Activated T-cell treated with anti-CD3 and anti-CD28 coated beads for 48 hours (primary cell): ENCODE measurements around the gene AIP.
A peak's percentile ranks its signal among the peaks of the same experiment; 100 is the strongest.

ENCODE experiments used
- DNase-seq: peaks from one replicate; pipeline ENCODE4 v3.0.0-alpha.2; 2020; ENCODE audit warnings: low read depth

The AIP gene

DNA sequence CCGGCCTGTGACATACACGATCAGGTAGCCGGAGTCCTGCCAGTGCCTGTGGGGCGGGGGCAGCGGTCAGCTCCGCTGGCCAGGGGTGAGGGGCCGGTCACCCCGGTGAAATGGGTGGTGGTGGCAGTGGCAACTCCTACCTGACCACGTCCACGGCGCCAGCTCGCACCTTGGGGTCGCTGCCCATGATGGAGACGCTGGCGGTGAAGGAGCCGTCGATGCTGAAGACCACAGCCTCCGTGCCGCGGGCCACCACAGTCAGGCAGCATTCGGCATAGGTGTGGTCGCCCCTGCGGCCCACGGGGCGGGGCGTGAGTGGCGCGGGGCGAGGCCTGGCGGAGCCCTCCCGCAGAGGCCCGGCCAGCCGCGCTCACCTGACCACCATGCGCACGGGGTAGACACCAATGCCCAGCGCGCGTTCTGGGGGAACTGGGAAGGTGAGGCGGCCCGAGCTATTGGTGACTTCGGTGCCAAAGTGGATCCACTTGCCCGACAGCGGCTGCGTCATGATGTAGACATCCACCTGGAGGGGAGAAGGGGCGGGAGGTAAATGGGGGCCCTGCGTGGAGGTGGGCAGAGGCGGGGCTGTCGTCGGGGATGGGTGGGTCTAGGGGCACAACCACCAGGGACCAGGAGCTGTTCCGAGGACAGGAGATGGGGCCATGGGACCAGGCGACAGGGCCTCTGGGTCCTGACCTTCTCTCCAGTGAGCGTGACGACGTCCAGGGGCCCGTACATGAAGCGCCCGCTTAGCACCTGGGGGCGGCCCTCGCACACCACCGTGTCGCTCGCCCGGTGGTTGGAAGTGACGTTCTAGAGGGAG is 10.9 kb downstream of the AIP start:
- no peak for DNase-seq

DNA sequence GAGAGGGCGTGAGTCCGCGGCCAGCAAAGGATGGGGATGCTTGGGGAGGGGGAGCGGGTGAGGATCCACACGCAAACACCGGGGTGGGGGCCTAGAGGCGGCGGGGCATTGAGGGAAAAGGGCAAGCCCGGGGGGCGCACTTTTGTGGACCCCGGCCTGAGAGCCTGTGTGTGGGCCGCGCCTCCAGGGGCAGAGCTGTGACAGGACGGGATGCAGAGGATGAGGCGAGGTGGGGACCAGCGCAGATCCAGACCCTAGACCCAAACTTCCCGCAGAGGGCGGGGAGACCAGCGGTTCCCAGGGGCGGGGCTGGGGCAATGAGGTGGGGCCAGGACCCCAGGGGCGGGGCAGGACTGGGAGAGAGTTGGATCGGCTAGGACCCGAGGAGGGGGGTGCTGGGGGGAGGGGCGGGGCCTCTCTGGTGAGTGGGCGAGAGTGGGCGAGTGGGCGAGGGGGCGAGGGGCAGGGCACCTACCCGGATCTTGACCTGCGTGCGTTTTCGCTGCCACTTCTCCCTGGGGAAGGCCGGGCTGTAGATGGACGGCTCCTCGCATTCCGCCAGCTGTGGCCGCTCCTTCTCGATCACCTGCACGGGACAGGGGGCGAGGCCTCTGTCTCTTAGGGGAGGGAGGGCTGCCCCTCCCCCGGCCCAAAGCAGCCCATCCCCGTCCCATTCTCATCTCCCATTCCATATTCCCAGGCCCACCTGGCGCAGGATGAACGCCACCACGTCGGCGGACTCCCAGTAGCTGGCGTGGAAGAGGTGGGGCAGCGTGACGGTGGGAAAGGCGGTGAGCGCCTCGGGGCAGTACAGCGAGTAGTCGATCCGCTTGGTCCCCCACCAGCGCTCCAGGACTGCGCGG is 11.8 kb downstream of the AIP start:
- no peak for DNase-seq

DNA sequence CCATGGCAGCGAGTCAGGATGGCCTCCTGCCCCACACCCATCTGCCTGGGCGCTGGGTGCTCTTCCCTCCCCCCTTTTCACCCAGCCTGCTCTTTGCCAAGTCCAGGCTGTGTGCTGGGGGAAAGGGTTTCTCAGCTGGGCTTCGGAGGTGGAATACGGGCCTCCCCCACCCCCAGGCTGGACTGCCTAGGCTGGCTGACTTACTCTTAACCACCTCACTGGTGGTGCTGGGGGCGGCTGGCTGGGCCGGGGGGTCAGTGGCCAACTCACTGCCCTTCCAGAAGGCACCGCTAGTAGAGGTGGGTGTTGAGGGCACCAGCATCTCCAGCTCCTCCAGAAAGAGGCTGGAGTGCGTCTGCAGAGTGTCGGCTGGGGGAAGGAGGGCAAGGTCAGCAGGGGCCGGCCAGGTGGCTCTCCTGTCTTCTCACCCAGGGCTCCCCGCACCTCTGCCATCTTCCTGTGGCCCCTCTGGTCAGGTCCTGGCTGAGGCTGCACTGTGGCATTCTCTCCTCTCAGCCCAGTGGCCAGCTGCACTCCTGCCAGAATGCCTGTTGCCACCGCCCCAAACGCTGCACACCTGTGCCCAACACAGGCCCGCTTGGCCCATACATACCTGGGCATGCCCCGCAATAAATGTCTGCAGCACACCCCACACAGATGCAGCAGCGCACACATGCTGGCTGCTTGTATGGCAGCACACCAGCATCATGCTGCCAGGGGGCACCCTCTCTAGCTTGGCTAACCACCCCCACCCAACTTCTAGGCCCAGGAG is 12.6 kb downstream of the AIP start:
- DNase-seq: no peak

DNA sequence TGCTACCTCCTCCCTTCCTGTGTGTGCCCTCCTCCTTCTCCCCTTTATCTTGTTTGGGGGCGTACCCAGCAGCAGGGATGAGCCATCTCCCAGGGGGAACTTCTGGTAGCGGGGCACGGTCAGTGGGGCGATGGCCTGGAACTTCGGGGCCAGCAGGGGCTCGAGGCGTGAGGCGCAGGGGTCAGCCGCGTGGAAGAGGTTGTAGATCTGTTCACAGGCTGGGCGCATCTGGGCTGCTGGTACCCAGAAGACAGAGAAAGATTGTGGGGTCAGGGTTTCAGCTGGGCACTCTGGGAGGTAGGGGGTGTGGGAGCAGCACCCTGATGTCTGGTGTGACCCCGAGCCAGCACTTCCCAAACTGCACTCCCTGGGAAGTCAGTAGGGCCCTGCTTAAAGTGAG is 13.3 kb downstream of the AIP start:
- no peak for DNase-seq

GRCh38 chr11:67497656-67498291 is 14.9 kb downstream of the AIP start:
- no peak for DNase-seq

DNA sequence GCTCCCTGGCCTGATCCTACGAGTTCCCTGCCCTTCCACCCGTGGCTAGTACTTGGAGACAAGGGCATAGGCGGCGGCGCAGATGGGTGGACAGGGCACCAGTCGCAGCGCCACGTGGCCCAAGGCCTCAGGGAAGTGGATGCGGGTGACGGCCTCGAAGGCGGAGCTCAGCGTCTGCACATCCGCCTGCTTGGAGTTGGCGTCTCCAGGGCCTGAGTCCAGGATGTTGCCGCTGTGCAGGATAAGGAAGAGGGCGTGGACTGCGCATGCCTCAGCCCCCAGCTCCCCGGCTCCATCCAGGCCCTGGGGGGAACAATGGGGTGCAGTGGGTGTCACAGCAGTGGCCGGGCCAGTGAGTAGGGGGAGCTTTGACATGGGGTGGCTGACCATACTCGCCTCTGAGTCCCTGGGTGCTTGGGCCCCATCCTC is 15.7 kb downstream of the AIP start:
- DNase-seq: no peak

DNA sequence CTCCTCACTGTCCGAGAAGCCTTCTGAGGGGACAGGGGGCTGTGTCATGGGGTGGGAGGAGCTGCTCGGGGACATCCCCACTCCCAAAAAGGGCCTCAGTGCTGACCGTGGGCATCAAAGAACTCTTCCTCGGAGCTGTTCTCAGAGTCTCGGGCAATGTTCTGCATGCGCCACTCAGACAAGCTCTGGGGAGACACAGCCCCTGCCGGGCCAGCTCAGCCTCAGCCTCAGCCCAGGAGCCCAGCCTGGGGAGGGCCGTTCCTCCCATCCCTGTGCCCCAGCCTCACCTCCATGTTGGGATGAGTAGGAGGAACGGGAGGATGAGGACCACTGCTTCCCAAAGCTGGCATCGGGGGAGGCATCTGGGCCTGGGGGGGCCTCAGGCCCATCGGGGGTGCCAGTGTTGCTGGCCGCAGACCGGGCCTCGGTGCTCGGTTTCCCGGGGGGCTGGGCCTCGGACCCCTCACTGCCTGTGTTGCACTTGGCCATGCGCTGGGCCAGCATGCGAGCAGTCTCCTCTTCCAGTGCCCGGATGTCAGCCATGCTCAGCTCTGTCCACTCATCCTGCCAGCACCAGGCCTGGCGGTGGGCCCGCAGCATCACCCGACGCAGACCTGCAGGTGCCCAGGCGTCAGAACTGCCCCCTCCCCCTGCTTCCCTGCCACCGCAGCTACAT is 17.1 kb downstream of the AIP start:
- DNase-seq: no peak

GRCh38 chr11:67500484-67500821 is 17.6 kb downstream of the AIP start:
- DNase-seq: no peak

DNA sequence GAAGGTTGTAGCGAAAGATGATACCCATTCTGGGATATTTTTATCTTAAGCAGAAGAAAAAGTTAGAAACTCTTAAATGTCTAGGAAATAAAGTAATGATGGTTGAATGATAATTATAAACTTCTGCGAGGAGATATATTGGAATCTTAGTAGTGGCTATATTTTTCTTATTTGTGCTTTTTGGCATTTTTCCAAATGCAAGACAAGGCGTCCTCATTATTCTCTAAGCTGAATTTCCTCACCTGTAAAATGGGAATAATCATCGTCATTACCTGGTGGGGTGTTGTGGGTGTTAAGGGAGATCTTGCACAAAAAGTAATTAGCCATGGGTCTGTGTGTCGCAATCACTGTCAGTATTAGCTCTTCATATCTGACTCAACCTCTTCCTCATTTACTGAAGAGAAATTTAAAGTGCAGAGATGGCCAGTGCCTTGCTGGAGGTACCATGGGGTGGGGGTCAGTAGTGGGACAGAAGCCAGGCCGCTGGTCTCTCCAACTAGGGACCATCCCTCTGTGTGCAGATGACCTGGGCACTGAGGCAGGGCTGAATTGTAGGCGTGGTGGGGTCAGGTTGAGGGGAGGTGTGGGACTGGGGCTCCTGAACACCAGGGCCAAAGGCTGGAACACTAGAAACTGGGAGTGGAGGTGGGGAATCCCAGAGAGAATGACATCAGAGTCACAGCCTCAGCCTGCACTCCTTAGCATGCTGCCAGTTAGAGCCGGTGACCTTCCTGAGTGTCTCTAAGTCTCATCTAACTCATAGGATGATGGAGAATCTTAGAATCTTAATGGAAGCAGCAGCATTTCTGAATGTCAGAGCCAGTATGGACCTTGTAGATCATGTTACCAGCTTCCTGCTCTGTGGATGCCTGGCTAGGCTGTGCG is 18.2 kb downstream of the AIP start:
- DNase-seq: no peak

DNA sequence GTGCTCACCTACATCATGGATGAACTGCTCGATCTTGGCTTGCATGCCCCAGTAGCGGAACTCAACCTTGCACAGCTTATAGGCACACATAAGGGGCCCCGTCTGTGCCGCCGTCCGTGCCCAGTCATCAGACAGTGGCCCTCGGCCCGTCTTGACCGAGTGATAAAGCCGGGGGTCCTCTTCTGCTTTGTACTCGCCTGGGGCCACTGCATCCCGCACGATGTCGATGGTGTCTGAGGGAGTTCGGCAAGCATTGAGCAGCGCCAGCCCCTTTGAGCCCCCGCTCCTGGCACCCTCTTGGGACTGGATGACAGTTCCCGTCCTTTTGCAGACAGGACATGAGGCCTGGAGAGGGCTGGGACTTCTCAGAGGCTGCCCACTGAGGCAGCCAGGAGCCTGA is 19.0 kb downstream of the AIP start:
- DNase-seq: no peak

DNA sequence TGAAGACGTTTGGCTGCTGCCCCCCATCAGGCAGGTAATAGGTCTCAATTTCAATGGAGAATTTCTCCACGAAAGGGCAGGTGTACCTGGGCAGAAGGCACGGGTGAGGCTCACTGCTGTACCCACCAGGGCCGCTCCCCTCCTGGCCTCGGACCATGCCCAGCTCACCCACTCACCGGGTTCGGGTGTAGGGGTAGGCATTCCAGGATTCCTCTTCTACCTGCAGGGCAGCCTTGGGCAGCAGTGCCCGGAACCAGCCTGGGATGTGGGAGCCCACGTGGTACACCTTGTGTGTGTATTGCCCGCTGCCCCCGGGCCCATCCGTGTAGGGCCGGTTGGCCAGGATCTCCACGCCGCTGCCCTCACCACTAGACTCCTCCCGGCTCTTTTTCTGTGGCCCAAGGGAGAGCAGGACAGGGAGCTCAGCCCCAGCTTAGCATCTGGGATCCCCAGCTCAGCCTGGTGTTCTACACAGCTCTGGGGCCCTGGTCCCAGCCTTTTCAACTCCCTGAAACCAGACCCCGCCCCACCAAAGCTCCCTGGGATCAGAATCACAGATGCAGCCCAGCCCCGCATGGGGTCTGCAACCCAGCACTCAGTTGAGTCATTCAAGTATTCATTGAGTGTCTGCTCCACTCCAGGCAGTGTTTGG is 19.6 kb downstream of the AIP start:
- no peak for DNase-seq

- DNase-seq: no peak
Observed at GRCh38 chr11:67503119-67504004, 20.5 kb downstream of the AIP start.

DNA sequence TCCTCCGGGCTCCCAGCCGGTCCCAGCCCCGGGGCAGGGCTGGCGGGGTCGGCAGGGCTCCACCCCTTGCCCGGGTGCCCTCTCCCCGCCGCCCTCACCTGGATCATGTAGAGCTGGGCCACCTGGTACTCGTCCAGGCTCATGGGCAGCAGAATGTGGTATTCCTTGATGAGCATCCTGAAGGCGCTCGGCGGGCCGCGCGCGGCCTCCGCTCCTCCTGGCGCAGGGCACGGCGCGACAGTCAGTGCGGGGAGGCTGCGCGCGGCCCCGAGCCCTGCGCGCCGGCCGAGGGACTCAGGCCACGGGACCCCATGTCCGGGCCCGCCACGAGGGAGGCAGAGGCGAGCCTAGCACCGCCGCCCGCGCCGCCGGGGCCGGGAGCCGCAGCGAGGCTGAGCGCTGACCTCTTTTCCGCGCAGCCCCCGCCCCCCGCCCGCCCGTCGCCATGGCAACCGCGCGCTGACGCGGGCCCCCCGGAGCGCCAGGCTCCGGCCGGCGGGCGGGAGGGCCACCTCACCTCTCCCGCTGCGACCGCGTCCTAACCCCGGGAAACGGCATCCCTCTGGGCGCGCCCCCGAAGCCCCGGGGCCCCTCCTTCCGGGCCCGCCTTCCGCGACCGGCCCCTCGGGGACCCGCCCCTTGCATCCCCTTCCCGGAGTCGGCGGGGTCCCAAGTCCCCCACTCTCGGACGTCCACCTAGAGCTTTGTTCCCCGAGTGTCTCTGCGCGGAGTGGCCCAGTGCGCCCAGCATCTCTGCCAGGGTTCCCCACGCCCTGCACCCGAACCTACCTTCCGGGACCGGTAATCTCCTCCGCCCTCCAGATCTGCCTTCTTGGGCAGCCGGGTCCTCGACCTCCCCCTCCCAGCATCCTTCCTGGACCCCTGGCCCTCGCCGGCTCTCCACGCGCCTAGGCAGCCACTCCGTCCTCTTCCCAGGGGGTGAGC is 21.5 kb downstream of the AIP start:
- peak; percentile 40 for DNase-seq

DNA sequence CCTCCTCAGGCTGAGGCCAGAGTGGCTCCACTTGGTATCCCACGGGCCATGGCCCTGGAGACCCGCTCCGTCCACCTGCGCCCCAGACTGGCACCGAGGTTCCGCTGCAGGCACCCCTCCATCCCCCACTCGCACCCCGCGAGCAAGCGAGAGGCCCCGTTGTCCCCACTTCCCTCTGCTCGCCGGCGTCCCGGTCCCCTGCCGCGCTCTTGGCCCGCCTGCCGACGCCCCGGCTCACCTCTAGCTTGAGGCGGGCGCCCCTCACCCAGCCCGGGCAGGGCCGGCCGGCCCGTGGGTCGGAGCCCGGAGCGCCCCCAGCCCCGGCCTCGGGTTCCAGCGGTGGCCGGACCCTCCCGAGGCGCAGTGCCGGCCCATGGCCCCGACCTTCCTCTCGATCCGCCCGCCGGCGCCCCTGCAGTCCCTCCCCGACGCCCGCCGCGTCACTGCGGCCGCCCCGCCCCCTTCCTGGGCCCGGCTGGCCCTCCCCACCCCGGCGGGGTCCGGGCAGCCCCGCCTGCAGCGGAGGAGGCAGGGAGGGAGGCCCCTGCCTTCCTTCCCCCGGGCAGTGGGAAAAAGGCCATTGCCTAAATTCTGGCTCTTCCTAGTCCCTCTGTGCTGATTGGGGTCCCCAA is 22.2 kb downstream of the AIP start, which contains the start of gene PITPNM1:
Gene PITPNM1, minus strand, starts transcription at position 414 of the 632 bp plus-strand sequence. CDS start 1,183 bp downstream, outside the sequence.
- DNase-seq: peak; percentile 79

DNA sequence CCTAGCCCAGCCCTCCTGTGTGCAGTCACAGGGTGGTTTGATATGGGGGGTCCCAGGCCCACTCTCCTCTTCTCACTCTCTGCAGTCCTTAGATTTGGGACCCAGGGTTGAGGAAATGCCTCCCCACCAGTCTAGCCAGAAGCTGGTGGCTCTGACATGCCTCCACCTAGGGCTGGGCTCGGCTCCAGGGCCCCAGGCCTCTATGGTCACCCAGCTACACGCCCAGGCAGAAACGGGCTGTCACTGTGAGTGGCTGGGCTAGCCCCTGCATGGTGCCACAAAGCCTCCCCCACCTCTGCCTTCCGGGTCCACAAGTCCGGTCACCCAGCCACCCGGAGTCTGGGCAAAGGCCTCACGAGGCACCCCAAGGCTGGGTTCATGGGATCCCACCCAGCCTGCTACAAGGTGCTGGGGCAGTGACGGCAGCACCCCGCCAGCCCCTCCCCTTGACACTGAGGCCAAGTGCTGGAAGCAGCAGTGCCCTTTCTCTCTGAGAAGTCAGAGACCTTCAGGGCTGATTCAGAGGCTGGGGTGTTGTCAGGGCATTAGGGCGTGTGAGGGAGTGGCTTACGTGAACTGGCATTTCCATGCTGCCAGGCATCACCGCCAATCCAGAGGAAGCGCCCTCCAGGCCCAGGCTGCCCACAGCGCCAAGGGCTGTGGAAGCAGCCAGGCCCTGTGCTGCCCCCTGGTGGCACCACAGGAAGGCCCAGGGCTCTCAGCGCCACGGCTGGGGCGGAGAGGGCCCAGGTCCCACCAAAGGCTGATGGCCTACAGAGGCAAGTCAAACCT is 23.0 kb downstream of the AIP start:
- DNase-seq: peak; percentile 93

DNA sequence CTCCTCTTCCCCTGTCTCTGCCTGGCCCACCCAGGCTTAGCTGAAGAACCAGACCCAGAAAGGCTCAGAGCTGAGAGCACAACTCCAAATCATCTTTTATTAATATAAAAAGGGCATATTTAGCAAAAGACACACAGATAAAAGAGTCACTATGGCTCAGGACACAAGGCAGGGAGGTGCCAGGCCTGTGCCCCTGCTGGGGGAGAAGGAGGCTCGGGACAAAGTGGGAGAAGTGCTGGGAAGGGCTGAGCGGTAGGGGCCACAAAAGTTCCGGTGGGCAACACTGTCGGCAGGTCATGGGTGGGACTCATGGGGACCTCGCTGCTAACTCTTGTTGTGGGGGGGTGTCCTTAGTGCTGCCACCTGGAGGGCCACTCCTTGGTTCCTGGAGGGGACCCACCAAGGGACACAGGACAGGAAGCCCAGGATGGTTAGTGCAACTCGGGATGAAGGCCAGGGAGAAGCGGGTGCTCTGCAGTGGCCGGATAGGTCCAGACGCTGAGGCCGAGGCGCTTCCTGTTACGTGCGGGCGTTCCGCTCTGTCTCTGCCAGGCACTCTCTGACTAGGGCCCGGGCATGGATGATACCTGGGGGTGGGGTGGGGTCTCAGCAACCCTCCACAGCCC is 23.7 kb downstream of the AIP start:
- DNase-seq: no peak
